Thymus (tissue), 11 donors: ENCODE results near the gene KAZN. TPM values are rescaled to one million over a fixed set of nuclear protein-coding genes. Genes with fewer than 3 reads are reported as not detected.

Source experiments
- DNase-seq, 9 donors: peaks; one replicate each; pipeline ENCODE4 v3.0.0-alpha.2; 2013; ENCODE audit warnings: low spot score in 9 of 9, low read depth in 6 of 9, missing footprints in 1 of 9
- H3K27ac ChIP-seq, 2 donors: one replicate each; pipeline ENCODE4 v1.5.1; 2013; ENCODE audit warnings: control low read depth in 1 of 2, low read depth in 1 of 2, low read length in 1 of 2, mild to moderate bottlenecking in 1 of 2, moderate library complexity in 1 of 2
- H3K27me3 ChIP-seq, 2 donors: one replicate each; pipeline ENCODE4 v1.5.1; 2013; ENCODE audit warnings: low read length in 1 of 2; ENCODE audit not compliant: control insufficient read depth in 2 of 2, insufficient read depth in 1 of 2
- H3K36me3 ChIP-seq, 2 donors: one replicate each; pipeline ENCODE4 v1.5.1; 2013; ENCODE audit warnings: low read length in 1 of 2, mild to moderate bottlenecking in 1 of 2, moderate library complexity in 1 of 2; ENCODE audit not compliant: control insufficient read depth in 2 of 2, insufficient read depth in 2 of 2
- H3K4me1 ChIP-seq, 2 donors: one replicate each; pipeline ENCODE4 v1.5.1; 2013; ENCODE audit warnings: low read length in 2 of 2; ENCODE audit not compliant: control insufficient read depth in 2 of 2, insufficient read depth in 2 of 2
- H3K4me3 ChIP-seq, 2 donors: one replicate each; pipeline ENCODE4 v1.5.1; 2013; ENCODE audit warnings: low read length in 2 of 2, control low read depth in 1 of 2, mild to moderate bottlenecking in 1 of 2
- H3K9me3 ChIP-seq, 2 donors: one replicate each; pipeline ENCODE4 v1.5.1; 2013; ENCODE audit warnings: low read length in 1 of 2, mild to moderate bottlenecking in 1 of 2; ENCODE audit not compliant: control insufficient read depth in 2 of 2, insufficient read depth in 1 of 2
- WGBS: extraction: QIAGEN DNeasy Blood & Tissue Kit; methylation state at CpG from one replicate; pipeline ENCODE4 v1.1.7; 2013; 5-methylcytosine and 5-hydroxymethylcytosine counted together
- polyA plus RNA-seq: library from polyadenylated mRNA; stranded (reverse); fragments of 200-250 nt; gene quantifications from one replicate; pipeline ENCODE4 v1.2.3, GENCODE V29; 2013
- total RNA-seq: library from RNA; stranded (reverse); fragments of 120-200 nt; gene quantifications from one replicate; pipeline ENCODE4 v1.2.4, GENCODE V29; 2013
- donor health status: healthy.

Gene KAZN
- total and polyA plus RNA-seq, 2 donors: 1.3 to 5.7 TPM

- H3K27ac ChIP-seq: no peak overlapping the region
- H3K4me3 ChIP-seq: no peak overlapping the region
- WGBS: 85% methylated on average over 10 of the region's 10 CpGs
- H3K27me3 ChIP-seq: no peaks in the 10 kb centered on the region
- no peaks in the 10 kb centered on the region for H3K4me1 ChIP-seq
- H3K36me3 ChIP-seq: no peaks in the 10 kb centered on the region
- no peak for DNase-seq
- H3K9me3 ChIP-seq: peaks cover 0 to under 1% of the 10 kb centered on the region in 2 donors
These were observed 80.7 kb downstream of the KAZN start for GRCh38 chr1:14679027-14679688.

GRCh38 chr1:14681182-14681581, 82.7 kb downstream of the KAZN start:
- Histone ChIP-seq H3K4me1 (no peaks in the 10 kb centered on the region), H3K36me3 (no peaks in the 10 kb centered on the region), H3K4me3 (no peak overlapping the region), H3K9me3 (peaks cover 1 to 5% of the 10 kb centered on the region in 2 donors), H3K27ac (no peak overlapping the region), H3K27me3 (no peaks in the 10 kb centered on the region)
- DNase-seq: no peak
- 95% methylated on average over 3 of the region's 3 CpGs for WGBS

DNA sequence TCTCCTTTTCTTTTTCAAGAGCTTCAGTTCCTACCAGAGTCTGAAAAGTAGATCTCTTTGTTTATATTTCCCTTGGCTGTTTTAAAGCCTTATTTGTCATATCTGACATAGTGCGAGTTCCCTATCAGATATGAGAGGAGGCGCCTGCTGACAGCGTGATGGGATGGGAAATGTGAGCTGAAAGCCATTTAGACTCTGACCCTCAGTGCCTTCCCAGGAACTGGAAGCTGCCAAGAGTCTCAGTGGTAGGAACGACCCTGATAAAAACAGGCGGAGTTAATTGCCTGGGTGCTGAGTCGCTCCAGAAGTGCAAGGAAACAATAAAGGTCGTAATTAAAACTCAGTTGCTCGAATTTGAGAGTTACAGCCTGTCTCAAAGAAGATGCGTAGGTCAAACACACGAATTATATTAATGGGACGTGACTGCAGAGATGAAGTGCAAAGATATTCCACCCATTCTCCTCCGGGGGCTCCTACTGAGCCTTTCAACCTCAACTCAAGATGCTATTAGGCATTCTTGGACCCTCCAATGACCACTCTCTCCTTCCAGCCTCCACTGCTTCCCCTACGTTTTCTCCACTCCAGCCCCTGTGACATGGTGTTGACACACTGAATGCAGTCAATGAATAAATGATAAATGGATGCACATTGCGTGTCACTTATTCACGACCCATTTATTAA, 84.6 kb downstream of the KAZN start:
- DNase-seq: no peak
- H3K27me3 ChIP-seq: no peaks in the 10 kb centered on the region
- peaks cover 1 to 5% of the 10 kb centered on the region in 2 donors for H3K9me3 ChIP-seq
- no peak overlapping the region for H3K4me3 ChIP-seq
- WGBS: 81% methylated on average over 15 of the region's 15 CpGs
- no peaks in the 10 kb centered on the region for H3K4me1 ChIP-seq
- no peak overlapping the region for H3K27ac ChIP-seq
- no peaks in the 10 kb centered on the region for H3K36me3 ChIP-seq

DNA sequence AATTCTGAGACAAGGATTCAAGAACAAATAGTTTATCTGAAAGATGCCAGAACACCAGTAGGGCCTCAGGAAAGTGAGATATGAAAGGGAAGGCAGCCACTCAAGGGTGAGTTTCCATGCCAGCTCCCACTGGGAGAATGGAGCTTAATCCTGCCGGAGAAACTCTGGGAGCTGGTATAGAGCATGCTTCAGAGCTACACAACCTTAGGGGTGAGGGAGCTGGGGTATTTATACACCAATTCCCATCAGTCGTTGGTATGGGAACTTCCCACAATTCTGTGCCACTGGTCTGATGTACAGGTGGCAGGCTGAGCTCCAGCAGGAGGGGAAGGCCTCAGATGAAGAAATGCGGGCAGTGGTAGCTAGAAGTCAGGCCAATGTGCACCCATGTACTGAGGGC, 86.6 kb downstream of the KAZN start:
- no peak for DNase-seq
- H3K4me3 ChIP-seq: no peak overlapping the region
- no peaks in the 10 kb centered on the region for H3K27me3 ChIP-seq
- H3K36me3 ChIP-seq: no peaks in the 10 kb centered on the region
- H3K27ac ChIP-seq: no peak overlapping the region
- WGBS: over 99% methylated on average over 3 of the region's 3 CpGs
- peaks cover 2 to 5% of the 10 kb centered on the region in 2 donors for H3K9me3 ChIP-seq
- H3K4me1 ChIP-seq: no peaks in the 10 kb centered on the region

DNA sequence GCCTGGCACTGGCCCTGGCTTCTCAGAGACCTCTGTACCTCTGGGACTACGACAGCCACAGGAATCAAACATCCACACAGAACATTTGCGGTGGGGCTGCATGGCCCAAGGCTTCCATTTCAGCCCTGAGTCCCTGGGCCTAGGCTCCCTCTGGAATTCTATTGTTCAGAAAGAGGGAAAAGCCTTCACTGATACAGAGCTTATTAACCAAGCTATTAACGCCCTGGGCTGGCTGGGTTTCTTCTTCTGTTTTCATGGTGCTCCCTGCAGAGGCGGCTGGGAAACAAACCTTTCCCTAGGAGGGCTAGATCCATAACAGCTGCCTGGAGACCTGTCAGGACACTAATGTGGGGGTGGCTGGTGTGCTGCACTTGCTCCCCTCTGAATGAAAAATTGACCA, 88.2 kb downstream of the KAZN start:
- no peak for DNase-seq
- Histone ChIP-seq H3K27me3 (no peaks in the 10 kb centered on the region), H3K4me3 (no peak overlapping the region), H3K36me3 (no peaks in the 10 kb centered on the region), H3K4me1 (no peaks in the 10 kb centered on the region), H3K9me3 (peaks cover 2 to 5% of the 10 kb centered on the region in 2 donors), H3K27ac (no peak overlapping the region)
- over 99% methylated on average over 4 of the region's 4 CpGs for WGBS

- Histone ChIP-seq H3K36me3 (no peaks in the 10 kb centered on the region), H3K27ac (no peak overlapping the region), H3K4me3 (no peak overlapping the region), H3K9me3 (peaks cover 2 to 5% of the 10 kb centered on the region in 2 donors), H3K4me1 (no peaks in the 10 kb centered on the region), H3K27me3 (no peaks in the 10 kb centered on the region)
- 96% methylated on average over 4 of the region's 4 CpGs for WGBS
- no peak for DNase-seq
These were observed 88.7 kb downstream of the KAZN start for GRCh38 chr1:14687147-14687546.

- WGBS: 96% methylated on average over 15 of the region's 15 CpGs
- no peaks in the 10 kb centered on the region for H3K36me3 ChIP-seq
- no peak overlapping the region for H3K27ac ChIP-seq
- peaks cover 0 to 1% of the 10 kb centered on the region in 2 donors for H3K9me3 ChIP-seq
- no peaks in the 10 kb centered on the region for H3K4me1 ChIP-seq
- no peak overlapping the region for H3K4me3 ChIP-seq
- DNase-seq: no peak
- no peaks in the 10 kb centered on the region for H3K27me3 ChIP-seq
These were observed 91.6 kb downstream of the KAZN start for GRCh38 chr1:14689996-14690615.

GRCh38 chr1:14693949-14694348, 95.5 kb downstream of the KAZN start:
- no peak for DNase-seq
- no peaks in the 10 kb centered on the region for H3K36me3 ChIP-seq
- no peak overlapping the region for H3K4me3 ChIP-seq
- WGBS: 69% methylated on average over 7 of the region's 7 CpGs
- peaks cover 0 to 1% of the 10 kb centered on the region in 2 donors for H3K9me3 ChIP-seq
- H3K27ac ChIP-seq: no peak overlapping the region
- no peaks in the 10 kb centered on the region for H3K27me3 ChIP-seq
- no peaks in the 10 kb centered on the region for H3K4me1 ChIP-seq

GRCh38 chr1:14694589-14694988, 96.1 kb downstream of the KAZN start:
- H3K9me3 ChIP-seq: peaks cover 0 to 1% of the 10 kb centered on the region in 2 donors
- no peaks in the 10 kb centered on the region for H3K27me3 ChIP-seq
- no peak overlapping the region for H3K27ac ChIP-seq
- WGBS: 98% methylated on average over 3 of the region's 3 CpGs
- DNase-seq: no peak
- no peak overlapping the region for H3K4me3 ChIP-seq
- H3K4me1 ChIP-seq: no peaks in the 10 kb centered on the region
- H3K36me3 ChIP-seq: no peaks in the 10 kb centered on the region
